Measurements from ENCODE around the gene MPZL3.

The MPZL3 gene

GRCh38 chr11:118230088-118230487 lies 22.1 kb downstream of the MPZL3 start:
- DNase-seq, result no peak
- H3K27ac ChIP-seq, result no peak overlapping the region

GRCh38 chr11:118229274-118229847 lies 22.8 kb downstream of the MPZL3 start:
- DNase-seq, result no peak
- H3K36me3 ChIP-seq (replicated peaks), result no peaks in the 10 kb centered on the region
- H3K4me3 ChIP-seq (ENCODE audit: low read depth, low read length), result no peak overlapping the region
- TF ChIP-seq CTCF (IDR thresholded peaks at IDR 0.05; ENCODE audit: low read depth, low read length, missing control alignments), result no peak
- in situ Hi-C loops (cut with HindIII; ENCODE audit: low pct_ligation_motif_present, low sequenced_read_pairs), result no loop called here
- no peak overlapping the region for H3K27ac ChIP-seq
- H3K27me3 ChIP-seq (replicated peaks), result no peaks in the 10 kb centered on the region

More at GRCh38 chr11:118230088-118230487, 22.1 kb downstream of the MPZL3 start:
- Histone ChIP-seq H3K36me3 (replicated peaks) (no peaks in the 10 kb centered on the region), H3K27me3 (replicated peaks) (no peaks in the 10 kb centered on the region), H3K4me3 (ENCODE audit: low read depth, low read length) (no peak overlapping the region)
- TF ChIP-seq CTCF (IDR thresholded peaks at IDR 0.05; ENCODE audit: low read depth, low read length, missing control alignments), result no peak
- in situ Hi-C loops (cut with HindIII; ENCODE audit: low pct_ligation_motif_present, low sequenced_read_pairs), result no loop called here

GRCh38 chr11:118227865-118228785 lies 24.0 kb downstream of the MPZL3 start:
- no peak for DNase-seq

GRCh38 chr11:118226781-118227180 lies 25.4 kb downstream of the MPZL3 start:
- DNase-seq, result no peak
- Histone ChIP-seq H3K36me3 (replicated peaks) (no peaks in the 10 kb centered on the region), H3K4me3 (ENCODE audit: low read depth, low read length) (no peak overlapping the region), H3K27ac (no peak overlapping the region), H3K27me3 (replicated peaks) (no peaks in the 10 kb centered on the region)
- no peak for TF ChIP-seq CTCF (IDR thresholded peaks at IDR 0.05; ENCODE audit: low read depth, low read length, missing control alignments)
- in situ Hi-C loops (cut with HindIII; ENCODE audit: low pct_ligation_motif_present, low sequenced_read_pairs), result no loop called here

More at GRCh38 chr11:118227865-118228785, 24.0 kb downstream of the MPZL3 start:
- in situ Hi-C loops (cut with HindIII; ENCODE audit: low pct_ligation_motif_present, low sequenced_read_pairs), result no loop called here
- Histone ChIP-seq H3K4me3 (ENCODE audit: low read depth, low read length) (no peak overlapping the region), H3K36me3 (replicated peaks) (no peaks in the 10 kb centered on the region), H3K27ac (no peak overlapping the region), H3K27me3 (replicated peaks) (no peaks in the 10 kb centered on the region)
- no peak for TF ChIP-seq CTCF (IDR thresholded peaks at IDR 0.05; ENCODE audit: low read depth, low read length, missing control alignments)

GRCh38 chr11:118226296-118226695 lies 25.9 kb downstream of the MPZL3 start:
- no peak for TF ChIP-seq CTCF (IDR thresholded peaks at IDR 0.05; ENCODE audit: low read depth, low read length, missing control alignments)
- H3K27ac ChIP-seq, result no peak overlapping the region
- no peaks in the 10 kb centered on the region for H3K27me3 ChIP-seq (replicated peaks)
- in situ Hi-C loops (cut with HindIII; ENCODE audit: low pct_ligation_motif_present, low sequenced_read_pairs), result no loop called here
- no peak overlapping the region for H3K4me3 ChIP-seq (ENCODE audit: low read depth, low read length)
- H3K36me3 ChIP-seq (replicated peaks), result no peaks in the 10 kb centered on the region
- no peak for DNase-seq

Data from brain microvascular endothelial cell (primary cell).